SHP77 (cell line): Measurements from ENCODE around the gene TSPAN15.
"Not testable (repeated sequence)": the region's sequence is repeated elsewhere in the genome, so short reads cannot be mapped to it uniquely, and the experiment has no call there.

Source experiments
- DNase-seq, 2 experiments: peaks; one replicate each; lab custom pipeline; 2025; lab: John Stamatoyannopoulos, UW

TSPAN15 gene

DNA sequence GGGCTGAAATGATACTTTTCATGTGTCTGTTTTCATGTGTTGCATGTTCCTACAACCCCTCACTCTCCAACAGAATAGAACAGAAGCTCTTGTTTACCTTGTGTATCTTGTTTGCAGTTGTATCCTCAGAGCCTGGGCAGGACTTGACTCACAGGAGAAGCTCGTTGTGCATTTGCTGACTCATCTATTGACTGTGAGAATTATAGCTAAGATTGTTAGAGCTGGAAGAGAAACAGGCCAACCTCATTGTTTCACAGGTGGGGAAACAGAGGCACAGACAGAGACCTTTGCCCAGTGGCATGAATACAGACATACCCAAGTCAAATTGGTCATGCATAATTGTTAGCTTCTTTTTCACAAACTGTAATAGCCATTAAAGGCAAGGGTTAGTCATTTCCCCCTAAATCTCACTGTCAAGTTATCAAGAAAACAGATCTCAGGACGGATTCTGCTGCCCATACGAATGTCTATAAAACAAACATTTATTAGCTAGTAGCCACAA is 4.6 kb upstream of the TSPAN15 start:
- no peak for DNase-seq

DNA sequence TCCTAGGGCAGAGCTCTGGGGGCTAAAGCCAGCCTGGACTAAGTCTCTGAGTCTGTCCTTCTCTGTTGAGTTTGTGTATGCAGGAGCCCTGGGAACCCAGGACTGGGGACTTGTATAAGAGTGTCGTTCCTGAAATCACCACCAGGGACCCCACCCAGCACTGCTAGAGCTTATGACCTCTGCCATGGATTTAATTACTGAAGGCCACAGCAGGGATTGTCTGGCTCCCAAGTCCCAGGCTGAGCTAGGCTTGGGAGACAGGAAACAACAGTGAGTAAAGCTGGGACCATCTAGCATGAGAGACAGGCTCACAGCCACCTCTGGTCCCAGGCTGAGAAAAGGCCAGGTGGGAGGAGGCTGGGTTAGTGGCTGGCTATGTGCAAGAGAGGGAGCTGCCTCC is 1.4 kb upstream of the TSPAN15 start:
- DNase-seq: peak; percentile 28 to 33

DNA sequence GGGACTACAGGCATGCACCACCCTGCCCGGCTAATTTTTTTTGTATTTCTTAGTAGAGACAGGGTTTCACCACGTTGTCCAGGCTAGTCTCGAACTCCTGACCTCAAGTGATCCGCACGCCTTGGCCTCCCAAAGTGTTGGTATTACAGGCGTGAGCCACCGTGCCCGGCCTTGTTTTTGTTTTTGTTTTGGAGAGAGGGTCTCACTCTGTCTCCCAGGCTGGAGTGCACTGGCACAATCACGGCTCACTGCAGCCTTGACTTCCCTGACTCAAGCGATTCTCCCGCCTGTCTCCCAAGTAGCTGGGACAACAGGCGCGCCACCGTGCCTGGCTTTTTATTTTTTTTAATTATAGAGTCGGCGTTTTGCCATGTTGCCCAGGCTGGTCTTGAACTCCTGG is 870 bp upstream of the TSPAN15 start:
- not testable (repeated sequence) for DNase-seq

DNA sequence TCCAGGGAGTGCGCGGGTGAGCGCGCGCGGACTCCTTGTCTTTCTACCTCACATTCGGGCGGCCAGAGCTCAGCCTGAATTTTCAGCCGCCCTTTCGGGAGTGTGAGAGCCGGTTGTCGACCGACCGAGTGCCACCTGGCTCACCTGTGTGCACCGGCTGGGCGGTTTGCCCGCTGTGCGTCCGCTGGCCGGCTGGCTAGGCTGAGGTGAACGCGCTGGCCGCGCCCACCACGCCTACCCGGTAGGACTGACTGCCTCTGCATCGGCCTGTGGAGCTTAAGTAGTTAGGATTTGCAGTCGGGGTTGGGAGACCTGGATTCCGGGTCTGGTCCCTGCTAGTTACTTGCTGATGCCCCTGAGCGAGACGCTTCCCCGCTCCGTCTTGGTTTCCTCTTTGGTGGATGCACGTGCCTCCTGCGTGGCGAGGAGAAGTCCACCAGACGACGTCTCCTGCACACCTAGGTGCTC is 553 bp downstream of the TSPAN15 start:
- DNase-seq: no peak

DNA sequence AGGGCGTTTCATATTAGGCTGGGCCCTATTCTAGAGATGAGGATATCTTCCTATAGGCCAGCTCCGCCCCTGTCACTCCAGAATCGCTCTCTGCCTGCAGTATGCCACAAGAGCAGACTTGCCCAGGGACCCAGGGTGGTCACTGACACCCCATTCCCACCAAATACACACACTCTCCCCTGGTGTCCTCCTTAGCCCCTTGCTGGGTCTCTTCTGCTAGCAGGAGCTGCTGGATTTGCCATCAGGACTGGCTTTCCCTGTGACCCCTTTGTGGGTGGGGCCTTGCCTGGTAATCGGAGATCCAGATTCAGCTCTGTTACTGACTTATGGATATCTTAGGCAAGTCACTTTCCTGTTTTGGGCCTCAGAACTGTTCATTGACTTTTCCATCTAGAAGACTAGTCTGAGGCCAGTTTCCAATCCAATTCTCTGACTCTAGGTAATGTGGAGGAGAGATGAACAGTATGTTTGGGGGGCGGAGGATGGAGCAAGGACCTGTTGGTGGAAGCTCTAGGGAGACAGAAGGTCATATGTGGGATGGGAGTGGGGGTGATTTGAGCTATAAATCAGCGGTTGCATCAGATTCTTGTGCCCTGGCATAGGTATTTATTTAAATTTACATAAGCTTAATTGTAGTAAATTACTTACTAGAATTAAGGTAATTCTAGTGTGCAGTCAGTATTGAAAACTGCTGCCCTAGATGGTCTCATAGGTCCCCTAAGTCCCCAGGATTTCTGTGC is 1.6 kb downstream of the TSPAN15 start:
- no peak for DNase-seq

DNA sequence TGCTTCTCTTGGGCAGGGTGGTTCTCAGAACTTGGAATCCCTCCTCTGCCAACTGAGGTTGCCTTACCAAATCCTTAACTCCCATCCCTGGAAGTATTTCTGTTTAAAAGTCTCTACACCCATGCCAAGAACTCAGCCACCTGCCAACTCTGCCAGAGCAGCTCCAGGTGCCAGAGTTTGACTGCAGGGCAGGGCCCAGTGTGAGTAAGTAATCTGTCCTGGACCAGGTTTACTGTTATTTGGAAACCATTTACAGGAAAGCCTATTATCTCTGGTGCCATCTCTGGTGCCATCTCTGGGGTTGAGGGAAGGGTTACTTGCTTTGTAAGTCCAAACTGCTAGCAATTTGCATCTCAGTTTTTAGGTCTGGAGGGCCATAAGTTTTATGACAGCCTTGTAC is 2.5 kb downstream of the TSPAN15 start:
- no peak for DNase-seq

DNA sequence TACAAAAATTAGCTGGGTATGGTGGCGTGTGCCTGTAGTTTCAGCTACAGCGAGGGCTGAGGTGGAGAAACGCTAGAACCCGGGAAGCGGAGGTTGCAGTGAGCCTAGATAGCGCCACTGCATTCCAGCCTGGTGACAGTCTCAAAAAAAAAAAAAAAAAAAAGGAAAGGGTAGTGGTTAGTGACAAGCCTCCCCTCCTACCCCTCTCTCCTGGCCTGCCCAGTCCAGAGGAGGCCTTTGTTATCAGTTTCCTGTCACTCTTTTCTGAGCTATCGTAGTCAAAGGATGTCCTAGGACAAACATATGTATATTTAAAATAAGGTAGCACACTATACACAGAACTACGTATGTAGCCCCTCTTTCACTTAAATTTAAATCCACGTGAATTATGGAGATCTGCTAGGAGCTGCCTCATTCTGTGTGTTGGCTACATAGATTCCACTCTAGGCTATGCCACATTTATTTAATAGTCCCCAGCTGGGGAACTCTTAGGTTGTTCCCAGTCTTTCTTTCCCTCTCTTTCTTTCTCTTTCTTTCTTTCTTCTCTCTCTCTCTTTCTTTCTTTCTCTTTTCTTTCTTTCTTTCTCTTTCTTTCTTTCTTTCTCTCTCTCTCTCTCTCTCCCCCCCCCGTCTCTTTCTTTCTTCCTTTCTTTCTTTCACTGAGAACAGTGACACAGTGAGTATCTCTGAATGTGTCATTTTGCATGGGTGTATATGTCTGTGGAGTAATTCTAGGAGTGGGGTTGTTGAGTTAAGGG is 3.9 kb downstream of the TSPAN15 start:
- DNase-seq: no peak

DNA sequence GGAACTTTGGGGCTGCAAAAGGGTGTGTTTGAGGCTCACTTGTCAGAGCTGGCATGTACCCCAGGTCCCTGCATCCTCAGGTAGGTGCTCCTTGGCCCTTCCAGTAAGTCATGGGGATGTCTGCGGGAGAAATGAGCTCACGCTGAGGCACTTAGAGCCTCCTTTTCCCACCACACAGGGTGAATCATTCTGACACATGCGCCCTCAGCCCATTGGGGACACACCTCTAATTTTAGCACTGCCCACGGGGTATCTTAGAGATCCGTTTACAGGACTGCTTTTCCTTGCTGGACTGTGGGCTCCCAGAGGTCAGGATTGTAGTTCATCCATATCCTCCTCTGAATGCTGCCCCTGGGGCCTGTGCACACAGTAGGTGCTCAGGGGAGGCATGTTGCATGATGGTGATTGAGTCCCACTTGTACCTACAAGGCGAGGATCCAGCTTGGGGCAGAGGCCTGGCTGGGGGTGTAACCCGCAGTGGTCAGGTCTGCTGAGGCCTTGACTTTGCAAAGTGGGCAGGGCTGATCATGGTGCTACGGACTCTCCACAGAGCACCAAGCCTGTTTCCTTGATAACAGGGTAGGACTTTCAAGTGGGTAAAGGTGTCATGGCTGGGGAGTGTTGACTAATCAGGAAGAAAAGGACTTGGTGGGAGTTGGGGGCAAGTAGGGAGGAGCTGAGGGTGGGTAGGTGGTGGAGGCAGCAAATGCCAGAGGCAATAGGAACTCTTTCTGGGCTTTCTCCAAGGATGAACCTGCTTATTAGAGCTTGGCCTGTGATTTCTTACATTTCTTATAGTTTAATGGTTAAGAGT is 5.8 kb downstream of the TSPAN15 start:
- no peak for DNase-seq

DNA sequence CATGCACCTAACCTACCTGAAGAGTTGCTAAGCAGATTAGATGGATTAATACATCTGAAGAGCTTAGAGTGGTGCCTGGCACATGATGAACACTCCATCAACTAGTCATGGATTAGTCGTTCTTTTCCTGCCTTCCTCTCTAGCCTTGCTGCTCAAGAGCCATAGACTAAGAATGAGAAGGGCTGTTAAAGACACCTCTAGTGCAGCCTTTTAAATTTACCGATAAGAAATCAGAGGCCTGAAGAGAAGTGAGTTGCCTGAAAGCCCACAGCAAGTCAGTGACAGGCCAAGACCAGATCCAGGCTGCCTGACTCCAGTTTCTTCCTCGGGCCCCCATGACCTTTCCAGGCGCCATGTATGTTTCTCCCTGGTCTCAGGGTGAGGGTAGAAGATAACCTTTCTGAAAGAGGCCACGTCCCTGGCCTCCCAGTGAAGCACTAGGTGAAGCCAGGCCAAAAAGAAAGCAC is 6.5 kb downstream of the TSPAN15 start:
- no peak for DNase-seq

DNA sequence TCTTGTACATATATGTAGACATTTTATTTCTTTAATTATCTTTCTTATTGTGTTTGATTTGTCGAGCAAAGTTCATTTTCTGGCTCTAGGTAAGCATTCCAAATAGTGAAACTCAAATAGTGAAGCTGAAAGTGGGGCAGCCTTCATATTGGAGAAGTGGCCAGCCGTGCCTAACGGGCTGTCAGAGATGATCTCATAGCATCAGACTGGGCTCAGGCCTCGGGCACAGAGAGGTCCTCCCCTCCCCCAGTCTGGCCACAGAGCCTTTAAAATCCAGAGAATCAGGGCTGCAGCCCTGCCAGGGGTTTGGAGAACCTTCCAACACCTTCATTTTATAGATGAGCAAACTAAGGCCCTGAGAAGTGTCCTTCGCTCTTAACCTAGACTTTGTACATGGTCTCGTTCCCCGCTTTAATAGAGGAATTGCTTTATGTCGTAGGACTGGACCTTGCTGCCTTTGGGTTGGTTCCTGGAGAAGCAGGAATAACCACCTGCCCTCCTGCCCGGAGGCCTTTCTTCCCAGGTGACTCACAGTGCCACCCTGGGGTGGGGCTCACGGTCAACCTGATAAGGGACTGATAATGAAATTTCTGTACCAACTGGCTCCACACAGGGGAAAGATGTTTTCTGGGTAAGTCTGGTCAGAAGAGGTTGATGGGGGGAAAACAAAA is 7.3 kb downstream of the TSPAN15 start:
- DNase-seq: no peak

DNA sequence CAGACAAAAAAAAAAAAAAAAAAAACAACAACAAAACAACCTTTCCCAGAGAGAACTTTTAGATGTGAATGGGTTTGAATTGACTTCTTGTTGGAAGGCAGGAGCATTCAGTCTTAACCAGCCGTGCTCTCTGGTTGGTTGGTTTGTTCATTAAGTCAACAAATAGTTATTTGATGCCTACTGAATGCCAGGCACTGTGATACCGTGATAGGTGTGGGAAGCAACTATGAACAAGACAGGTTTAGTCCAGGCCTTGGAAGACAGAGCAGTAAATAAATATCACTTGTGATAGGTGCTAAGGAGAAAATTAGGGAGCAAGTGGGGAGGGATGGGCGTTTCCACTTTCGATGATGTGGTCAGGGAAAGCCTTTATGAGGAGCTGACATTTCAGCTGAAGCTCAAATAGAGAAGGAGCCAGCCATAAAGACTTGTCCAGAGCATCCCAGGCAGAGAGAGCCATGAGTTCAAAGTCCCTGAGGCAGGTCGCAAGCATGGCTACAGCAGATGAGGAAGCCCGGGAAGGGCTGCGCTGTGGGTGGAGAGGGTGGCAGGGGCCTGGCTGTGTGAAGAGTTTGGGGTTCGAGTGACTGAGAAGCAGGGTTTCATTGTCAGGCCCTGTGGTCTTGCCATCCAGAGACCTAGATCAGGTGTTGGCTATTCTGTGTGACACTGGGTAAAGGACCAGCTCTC is 8.0 kb downstream of the TSPAN15 start:
- no peak for DNase-seq

DNA sequence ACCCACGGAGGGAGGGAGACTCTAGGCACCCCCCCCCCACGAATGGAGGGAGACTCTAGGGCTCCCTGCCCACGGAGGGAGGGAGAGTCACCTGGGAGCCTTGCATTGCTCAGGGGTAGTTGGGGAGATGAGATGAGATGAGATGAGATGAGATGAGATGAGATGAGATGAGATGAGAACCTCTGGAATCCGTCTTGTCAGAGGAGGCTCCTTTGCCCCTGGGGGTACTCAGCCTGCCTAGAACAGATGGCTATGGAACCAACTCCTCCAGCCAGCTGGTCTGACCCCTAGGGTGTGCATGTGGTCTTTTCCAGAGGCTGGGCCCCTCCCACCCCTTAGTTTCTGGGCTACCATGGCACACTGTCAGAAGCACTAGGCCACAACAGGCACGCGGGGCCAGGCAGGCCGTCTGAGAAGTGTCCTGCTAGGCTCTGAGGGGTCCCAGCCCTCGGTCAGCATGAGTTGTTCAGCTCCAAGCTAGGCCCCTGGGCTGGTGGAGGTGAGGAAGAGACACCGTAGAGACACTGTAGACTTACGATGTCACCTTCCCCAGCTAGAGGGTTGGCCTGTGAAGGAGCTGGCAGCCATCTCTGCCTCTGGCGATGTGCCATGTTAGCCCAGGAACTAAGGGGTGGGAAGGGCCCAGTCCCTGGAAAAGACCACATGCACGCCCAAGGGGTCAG is 8.8 kb downstream of the TSPAN15 start:
- DNase-seq: no peak

DNA sequence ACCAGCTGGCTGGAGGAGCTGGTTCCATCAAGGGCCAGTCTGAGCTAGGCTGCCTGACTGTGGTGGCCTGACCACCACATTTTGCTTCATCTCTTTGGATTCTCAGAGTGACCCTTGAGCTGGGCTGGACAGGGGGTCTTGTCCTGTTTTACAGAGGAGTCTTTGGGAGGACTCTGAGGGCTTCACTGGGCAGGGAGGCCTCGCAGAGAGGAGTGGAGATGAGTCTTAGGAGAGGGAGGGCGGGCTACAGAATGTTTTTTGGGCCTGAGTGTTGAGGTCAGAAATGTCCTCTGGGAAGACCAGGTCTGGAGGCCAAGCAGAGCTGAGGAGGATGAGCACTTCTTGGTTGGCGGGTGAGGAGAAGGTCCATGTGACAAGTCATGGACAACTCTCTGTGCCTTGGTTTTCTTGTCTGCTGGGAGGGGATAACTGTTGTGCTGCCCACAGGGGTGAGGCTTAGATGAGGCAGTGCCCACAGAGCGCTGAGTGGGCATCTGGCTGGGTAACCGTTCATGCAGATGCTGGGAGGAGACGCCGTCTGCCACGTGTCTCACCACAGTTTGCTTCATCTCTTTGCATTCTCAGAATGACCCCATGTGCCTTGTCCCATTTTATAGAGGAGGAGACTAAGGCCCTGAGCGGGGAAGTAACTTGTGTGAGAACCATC is 9.4 kb downstream of the TSPAN15 start:
- DNase-seq: no peak

DNA sequence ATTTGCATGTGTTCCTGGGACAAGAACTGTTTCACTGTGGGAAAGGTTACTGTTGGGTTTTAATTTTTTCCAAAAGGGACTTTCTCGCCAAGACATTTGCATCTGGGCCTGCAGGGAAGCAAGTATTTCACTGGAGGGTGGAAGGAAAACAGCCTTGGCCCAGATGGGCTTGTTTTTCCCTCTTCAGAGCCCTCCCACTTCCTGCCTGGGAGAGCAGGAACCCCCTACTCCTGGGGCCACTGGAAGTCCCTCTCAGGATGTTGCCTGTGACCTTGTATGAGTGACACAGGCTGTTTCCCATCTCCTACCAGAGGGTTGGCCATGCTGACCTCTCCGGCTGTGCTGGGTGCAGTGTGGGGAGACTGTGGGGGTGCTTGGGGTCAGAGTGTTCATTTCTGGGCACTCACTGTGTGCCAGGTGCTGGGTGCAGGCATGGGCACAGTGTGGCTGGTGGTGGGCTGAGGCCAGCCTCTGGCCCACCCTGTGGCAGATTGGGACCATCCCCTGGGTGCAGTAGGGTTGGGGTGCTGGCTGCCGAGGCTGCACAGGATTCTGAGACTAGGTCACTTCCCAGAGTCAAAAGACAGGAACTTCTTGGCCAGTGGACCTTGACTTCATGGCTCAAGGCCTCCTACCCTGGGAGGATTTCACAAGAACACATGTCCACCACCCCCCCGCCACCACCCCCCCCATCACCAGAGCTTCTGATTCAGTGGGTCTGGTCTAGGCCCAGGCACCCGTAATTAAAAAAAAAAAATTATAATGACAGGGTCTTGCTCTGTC is 10.2 kb downstream of the TSPAN15 start:
- DNase-seq: no peak

DNA sequence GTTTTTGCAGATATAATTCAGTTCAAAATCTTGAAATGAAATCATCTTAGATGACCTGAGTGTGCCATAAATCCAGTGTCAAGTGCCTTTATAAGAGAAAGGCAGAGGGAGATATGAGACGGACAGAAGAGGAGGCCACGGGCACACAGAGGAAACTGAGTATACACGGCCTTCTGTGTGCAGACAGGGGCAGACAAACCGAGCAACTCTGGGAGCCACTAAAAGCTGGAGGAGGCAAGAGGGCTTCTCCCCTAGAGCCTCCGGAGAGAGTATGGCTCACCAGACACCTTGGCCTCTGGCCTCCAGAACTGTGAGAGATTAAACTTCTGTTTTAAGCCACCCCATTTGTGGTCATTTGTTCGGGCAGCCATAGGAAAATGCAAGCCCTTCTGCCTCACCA is 12.6 kb downstream of the TSPAN15 start:
- DNase-seq: no peak

DNA sequence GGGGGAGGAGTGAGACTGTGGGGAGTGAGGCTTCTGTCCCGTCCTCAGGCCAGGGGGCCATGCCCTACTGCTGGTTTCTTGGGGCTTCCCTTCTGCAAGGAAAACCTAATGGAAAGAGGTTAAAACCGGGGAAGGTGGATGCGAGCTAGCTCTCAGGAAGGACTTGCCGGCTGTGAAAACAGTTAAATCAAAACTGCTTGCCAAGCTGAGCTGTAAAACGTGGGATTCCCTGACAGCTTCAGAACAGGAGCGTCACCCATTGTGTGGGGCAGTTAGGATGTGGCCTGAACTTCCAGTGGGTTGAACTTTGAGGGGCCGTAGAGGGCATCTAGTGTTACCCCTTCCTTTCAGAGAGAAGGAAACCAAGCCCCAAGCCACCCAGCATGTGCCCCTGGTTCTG is 13.1 kb downstream of the TSPAN15 start:
- DNase-seq: no peak

DNA sequence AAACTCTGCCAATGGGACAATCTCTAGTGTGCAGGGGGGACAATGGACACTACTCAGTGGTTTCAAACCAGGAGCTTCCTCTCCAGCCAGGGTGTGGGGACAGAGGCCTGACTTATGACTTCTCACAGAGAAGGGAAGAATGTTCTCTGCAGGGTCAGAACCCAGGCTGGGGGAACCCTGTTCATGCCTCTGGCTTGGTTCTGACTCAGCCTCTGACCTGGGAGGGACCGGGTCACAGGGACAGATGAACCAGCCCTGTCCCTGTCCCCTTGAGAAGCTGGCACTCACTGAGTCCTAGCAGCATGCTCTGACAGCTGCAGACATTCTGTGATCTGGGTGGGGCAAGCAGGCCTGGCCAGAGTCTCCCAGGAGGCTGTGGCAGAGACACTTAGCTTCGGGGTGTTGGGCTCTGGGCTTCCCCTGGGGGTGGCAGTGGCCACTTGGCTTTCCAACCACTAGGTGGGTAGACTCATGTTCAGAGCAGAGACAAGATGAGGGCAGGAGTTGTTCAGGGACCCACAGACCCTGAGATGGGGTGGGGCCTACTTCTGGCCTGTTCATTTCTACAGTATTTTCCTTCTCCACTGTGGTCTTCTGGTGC is 13.6 kb downstream of the TSPAN15 start:
- DNase-seq: no peak

DNA sequence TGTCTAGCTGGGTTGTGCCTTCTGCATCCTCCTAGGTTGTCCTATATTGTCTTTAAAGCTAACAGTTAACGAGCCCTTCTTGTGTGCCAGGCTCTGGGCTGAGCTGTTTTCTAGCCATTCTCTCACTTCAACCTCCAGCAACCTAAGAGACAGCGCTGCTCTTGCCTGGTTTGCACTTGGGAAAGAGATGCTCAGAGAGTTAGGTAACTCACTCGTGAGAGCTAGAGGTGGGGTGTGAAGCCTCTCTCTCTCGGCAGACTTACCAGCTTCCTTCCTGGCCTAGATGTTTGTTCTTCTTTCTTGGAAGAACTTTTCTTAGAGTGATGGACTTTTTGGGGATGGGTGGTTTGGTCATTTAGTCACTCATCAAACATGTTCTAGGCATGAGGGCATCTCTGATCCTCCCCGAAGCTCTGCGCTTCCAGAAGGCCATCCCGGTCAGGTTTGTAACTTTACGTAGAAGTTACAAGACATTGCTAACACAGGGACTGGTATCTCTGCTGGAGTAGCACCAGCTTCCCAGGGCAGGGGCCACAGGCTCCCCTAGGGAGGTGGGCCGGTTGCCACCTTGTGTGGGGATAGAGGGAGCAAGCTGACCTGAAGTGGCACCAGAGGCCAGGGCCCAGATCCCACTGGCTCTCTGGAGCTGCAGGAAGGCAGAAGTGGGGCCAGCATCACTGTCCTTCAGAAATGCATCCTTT is 14.3 kb downstream of the TSPAN15 start:
- no peak for DNase-seq
